Peyer's patch (tissue), 4 donors: Measurements from ENCODE around the gene CDHR1. TPM values are rescaled to one million over a fixed set of nuclear protein-coding genes. Genes with fewer than 3 reads are reported as not detected.
"Not testable (repeated sequence)": the region's sequence is repeated elsewhere in the genome, so short reads cannot be mapped to it uniquely, and the experiment has no call there.

ENCODE experiments used
- DNase-seq, 3 donors: peaks; one replicate each; pipeline ENCODE4 v3.0.0-alpha.2; 2017 to 2019
- H3K27ac ChIP-seq, 4 donors: fragments of 200-600 bp; sonication (generic); one replicate each; pipeline ENCODE4 v1.5.1; 2016 to 2019
- H3K27me3 ChIP-seq, 2 donors: fragments of 200-600 bp; sonication (generic); one replicate each; pipeline ENCODE4 v1.5.1; 2019
- H3K36me3 ChIP-seq, 3 donors: fragments of 200-600 bp; sonication (generic); one replicate each; pipeline ENCODE4 v1.5.1; 2016 to 2019
- H3K4me1 ChIP-seq, 4 donors: fragments of 200-600 bp; sonication (generic); one replicate each; pipeline ENCODE4 v1.5.1; 2016 to 2019
- H3K4me3 ChIP-seq, 4 donors: fragments of 200-600 bp; sonication (generic); 1 replicate in 3 of 4; 2 replicates in 1 of 4; pipeline ENCODE4 v1.5.1; 2016 to 2019; ENCODE audit warnings: mild to moderate bottlenecking in 1 of 4
- H3K9me3 ChIP-seq, 4 donors: fragments of 200-600 bp; sonication (generic); one replicate each; pipeline ENCODE4 v1.5.1; 2016 to 2019; ENCODE audit warnings: mild to moderate bottlenecking in 1 of 4
- POLR2A ChIP-seq, 2 donors: fragments of 450-650 bp; IDR thresholded peaks; one replicate each; pipeline ENCODE4 v1.5.1; 2017; ENCODE audit warnings: antibody characterized with exemption in 2 of 2, mild to moderate bottlenecking in 2 of 2, moderate library complexity in 2 of 2
- total RNA-seq, 4 donors: library from RNA; depleted of rRNA; stranded (reverse); fragments of >200 nt; gene quantifications; one replicate each; pipeline ENCODE4 v1.1.0, GENCODE V29; 2016
- TF ChIP-seq, protein P1 (sequence below), 6 experiments: fragments of 450-650 bp in 4 of 6; fragments of 200-600 bp in 2 of 6; sonication (generic) in 1 of 6; IDR thresholded peaks; one replicate each; pipeline ENCODE4 v1.5.1; 2017 to 2019; ENCODE audit warnings: antibody characterized with exemption in 6 of 6, mild to moderate bottlenecking in 3 of 6, moderate library complexity in 1 of 6

Gene CDHR1
- total RNA-seq, 4 donors from 2014 or later = 22.6 to 87.0 (median 59.9) TPM

- Histone ChIP-seq H3K4me1 (peaks cover 0 to 10% (median 0%) of the 10 kb centered on the region in 4 donors), H3K9me3 (no peaks in the 10 kb centered on the region), H3K36me3 (peaks cover 0 to 12% (median 0%) of the 10 kb centered on the region in 3 donors), H3K4me3 (no peak overlapping the region), H3K27me3 (no peaks in the 10 kb centered on the region), H3K27ac (no peak overlapping the region)
- no peak for DNase-seq
- TF ChIP-seq, protein P1, sequence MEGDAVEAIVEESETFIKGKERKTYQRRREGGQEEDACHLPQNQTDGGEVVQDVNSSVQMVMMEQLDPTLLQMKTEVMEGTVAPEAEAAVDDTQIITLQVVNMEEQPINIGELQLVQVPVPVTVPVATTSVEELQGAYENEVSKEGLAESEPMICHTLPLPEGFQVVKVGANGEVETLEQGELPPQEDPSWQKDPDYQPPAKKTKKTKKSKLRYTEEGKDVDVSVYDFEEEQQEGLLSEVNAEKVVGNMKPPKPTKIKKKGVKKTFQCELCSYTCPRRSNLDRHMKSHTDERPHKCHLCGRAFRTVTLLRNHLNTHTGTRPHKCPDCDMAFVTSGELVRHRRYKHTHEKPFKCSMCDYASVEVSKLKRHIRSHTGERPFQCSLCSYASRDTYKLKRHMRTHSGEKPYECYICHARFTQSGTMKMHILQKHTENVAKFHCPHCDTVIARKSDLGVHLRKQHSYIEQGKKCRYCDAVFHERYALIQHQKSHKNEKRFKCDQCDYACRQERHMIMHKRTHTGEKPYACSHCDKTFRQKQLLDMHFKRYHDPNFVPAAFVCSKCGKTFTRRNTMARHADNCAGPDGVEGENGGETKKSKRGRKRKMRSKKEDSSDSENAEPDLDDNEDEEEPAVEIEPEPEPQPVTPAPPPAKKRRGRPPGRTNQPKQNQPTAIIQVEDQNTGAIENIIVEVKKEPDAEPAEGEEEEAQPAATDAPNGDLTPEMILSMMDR (IDR thresholded peaks at IDR 0.05) = no peak
- no peak for TF ChIP-seq POLR2A (IDR thresholded peaks at IDR 0.05)
Observed at GRCh38 chr10:84159076-84159685, 35.2 kb upstream of the CDHR1 start.

- no peak for DNase-seq
- Histone ChIP-seq H3K27ac (no peak overlapping the region), H3K4me3 (no peak overlapping the region), H3K4me1 (peaks cover 0 to 10% (median 0%) of the 10 kb centered on the region in 4 donors), H3K36me3 (no peaks in the 10 kb centered on the region), H3K27me3 (no peaks in the 10 kb centered on the region), H3K9me3 (no peaks in the 10 kb centered on the region)
- TF ChIP-seq, protein P1 (IDR thresholded peaks at IDR 0.05) = peak in 3 of 6 experiments; percentile 62 to 63 (median 63)
- TF ChIP-seq POLR2A (IDR thresholded peaks at IDR 0.05) = no peak
Observed at GRCh38 chr10:84160663-84161362, 33.5 kb upstream of the CDHR1 start.

DNA sequence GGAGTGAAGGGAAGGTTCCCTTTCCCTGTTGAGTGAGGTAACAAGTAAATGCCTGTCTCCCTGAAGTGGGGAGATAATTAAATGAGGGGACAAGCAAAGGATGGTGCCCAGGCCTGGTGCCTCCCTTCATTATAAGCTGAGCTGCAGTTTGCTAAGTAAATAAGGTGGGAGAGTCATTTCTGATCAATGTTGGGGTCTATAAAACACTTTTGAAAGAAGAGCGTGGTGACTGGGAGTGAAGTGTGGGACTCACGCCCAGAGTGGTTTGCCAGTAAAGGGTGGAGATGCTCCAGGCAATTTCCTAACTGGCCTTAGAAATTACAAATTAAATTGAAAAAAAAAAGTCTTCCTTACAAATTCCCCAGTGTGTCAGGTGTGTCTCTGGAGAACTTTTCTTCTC, 30.3 kb upstream of the CDHR1 start:
- no peak overlapping the region for H3K27ac ChIP-seq
- H3K9me3 ChIP-seq = no peaks in the 10 kb centered on the region
- H3K27me3 ChIP-seq = no peaks in the 10 kb centered on the region
- no peak for DNase-seq
- no peaks in the 10 kb centered on the region for H3K36me3 ChIP-seq
- TF ChIP-seq, protein P1 (IDR thresholded peaks at IDR 0.05) = no peak
- no peak for TF ChIP-seq POLR2A (IDR thresholded peaks at IDR 0.05)
- peaks cover 0 to 4% (median 0%) of the 10 kb centered on the region in 4 donors for H3K4me1 ChIP-seq
- no peak overlapping the region for H3K4me3 ChIP-seq

GRCh38 chr10:84164442-84164841, 29.9 kb upstream of the CDHR1 start:
- H3K9me3 ChIP-seq = no peaks in the 10 kb centered on the region
- H3K36me3 ChIP-seq = no peaks in the 10 kb centered on the region
- no peak overlapping the region for H3K27ac ChIP-seq
- H3K4me3 ChIP-seq = no peak overlapping the region
- H3K27me3 ChIP-seq = no peaks in the 10 kb centered on the region
- DNase-seq = no peak
- TF ChIP-seq POLR2A (IDR thresholded peaks at IDR 0.05) = no peak
- TF ChIP-seq, protein P1 (IDR thresholded peaks at IDR 0.05) = no peak
- H3K4me1 ChIP-seq = no peaks in the 10 kb centered on the region

DNA sequence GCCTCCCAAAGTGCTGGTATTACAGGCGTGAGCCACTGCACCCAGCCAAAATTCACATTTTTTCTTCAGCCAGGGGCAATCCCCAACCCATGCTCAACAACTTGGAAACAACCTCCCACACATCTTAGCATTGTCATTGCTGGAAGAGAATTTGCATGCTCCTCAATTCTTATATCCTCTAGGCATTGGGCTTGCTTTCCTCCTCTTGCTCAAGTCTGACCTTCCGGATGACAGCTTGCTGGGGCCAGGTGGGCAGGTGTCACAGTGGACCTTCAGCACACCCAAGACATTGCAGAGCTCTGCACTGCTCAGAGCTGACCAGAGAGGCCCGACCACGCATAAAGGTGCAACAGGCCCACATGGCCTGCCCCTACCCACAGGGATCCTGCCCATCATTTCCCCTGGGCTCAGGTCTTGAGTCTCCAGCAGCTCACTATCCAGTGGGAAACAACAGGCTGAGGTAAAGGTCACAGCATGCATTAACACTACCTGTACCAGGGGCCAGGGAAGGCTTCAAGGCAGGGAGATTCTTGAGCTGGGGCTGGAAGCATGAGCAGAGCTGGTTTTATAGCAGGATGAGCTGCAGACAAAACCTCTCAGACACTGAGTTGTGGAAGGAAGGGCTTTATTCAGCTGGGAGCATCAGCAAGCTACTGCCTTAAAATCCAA, 27.6 kb upstream of the CDHR1 start:
- no peaks in the 10 kb centered on the region for H3K9me3 ChIP-seq
- TF ChIP-seq, protein P1 (IDR thresholded peaks at IDR 0.05) = no peak
- no peak for TF ChIP-seq POLR2A (IDR thresholded peaks at IDR 0.05)
- no peaks in the 10 kb centered on the region for H3K36me3 ChIP-seq
- no peak for DNase-seq
- no peak overlapping the region for H3K4me3 ChIP-seq
- no peak overlapping the region for H3K27ac ChIP-seq
- H3K27me3 ChIP-seq = no peaks in the 10 kb centered on the region
- no peaks in the 10 kb centered on the region for H3K4me1 ChIP-seq

DNA sequence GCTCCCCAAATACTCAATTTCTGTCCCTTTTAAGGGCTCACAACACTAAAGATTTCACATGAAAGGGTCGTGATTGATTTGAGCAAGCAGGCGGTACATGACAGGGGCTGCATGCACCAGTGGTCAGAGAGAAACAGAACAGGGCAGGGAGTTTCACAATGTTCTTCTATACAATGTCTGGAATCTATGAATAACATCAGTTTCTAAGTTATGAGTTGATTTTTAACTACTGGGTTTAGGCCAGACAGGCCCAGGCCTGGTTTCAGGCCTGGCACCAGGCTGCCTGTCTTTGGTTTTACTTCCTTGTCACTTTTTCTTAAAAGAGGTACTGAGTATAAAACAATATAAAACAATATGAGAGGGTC, 27.1 kb upstream of the CDHR1 start:
- H3K4me3 ChIP-seq, H3K36me3 ChIP-seq, H3K27ac ChIP-seq, H3K9me3 ChIP-seq, H3K4me1 ChIP-seq, DNase-seq, H3K27me3 ChIP-seq: not testable (repeated sequence)

DNA sequence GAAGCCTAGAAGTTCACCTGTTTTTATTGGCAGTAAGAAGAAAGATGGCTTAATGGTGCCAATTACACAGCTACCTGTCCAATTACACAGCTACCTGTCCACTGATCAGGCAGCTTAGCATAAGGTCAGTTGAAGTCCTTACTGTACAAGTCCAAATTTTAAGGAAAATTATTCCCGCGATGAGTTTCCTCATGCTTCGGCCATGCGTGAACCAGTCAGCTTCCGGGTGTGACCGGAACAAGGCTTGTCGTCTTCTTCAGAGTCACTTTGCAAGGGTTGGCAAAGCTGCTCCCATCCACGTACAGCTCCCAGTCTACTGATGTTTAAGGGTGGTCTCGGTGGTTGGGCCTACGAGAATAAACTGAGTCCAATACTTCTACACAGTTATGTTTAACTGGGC, 26.0 kb upstream of the CDHR1 start:
- DNase-seq, H3K27me3 ChIP-seq, H3K4me3 ChIP-seq, H3K4me1 ChIP-seq, H3K36me3 ChIP-seq, H3K9me3 ChIP-seq, H3K27ac ChIP-seq: not testable (repeated sequence)

DNA sequence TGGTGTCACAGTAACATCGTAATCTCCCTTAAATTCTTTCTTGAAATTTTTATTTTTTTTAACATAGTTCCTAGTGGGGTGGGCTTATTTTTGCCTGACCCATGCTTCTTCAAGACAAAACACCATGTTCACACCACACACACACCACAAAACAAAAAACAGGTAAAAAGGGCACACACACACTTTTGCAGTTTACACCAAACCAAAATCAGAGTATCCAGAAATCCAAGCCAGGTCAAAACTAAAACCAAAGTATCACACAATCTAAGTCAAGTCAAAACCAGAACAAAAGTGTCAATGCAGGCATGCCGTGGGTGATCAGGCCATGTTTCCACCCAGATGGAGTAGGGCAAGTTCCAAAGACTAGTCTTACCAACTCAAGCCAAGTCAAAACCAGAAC, 23.1 kb upstream of the CDHR1 start:
- H3K27ac ChIP-seq, DNase-seq, H3K4me1 ChIP-seq, H3K9me3 ChIP-seq, H3K36me3 ChIP-seq, H3K4me3 ChIP-seq, H3K27me3 ChIP-seq: not testable (repeated sequence)
